Dedifferentiated amniotic fluid mesenchymal stem cell (primary cell): Measurements from ENCODE around the gene EIF2S1.
"Not testable (repeated sequence)": the region's sequence is repeated elsewhere in the genome, so short reads cannot be mapped to it uniquely, and the experiment has no call there.

Source experiments
- DNase-seq: peaks from one replicate; pipeline ENCODE4 v3.0.0-alpha.2; 2016; ENCODE audit errors: extremely low spot score

Gene EIF2S1

DNA sequence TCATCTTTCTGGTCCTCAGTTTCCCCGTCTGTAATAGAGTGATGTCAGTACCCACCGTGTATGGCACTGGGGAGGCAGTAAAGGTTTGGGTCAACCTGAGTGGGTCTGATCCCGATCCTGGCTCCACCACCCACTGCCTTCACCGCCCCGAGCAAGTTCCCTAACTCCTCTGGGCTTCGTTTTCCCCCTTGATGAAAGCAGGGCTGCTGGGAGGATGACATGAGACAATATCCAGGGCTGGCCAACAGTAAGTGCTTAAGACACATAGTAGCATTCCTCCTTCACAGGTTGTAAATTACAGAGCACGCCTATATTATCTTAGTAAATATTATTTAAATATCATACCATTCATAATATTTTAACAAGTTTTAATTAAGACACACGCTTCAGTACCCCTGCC is 51.2 kb downstream of the EIF2S1 start:
- DNase-seq, result no peak

GRCh38 chr14:67411820-67412421 is 51.8 kb downstream of the EIF2S1 start, which contains the start of gene PLEK2:
Gene PLEK2 (minus strand): TSS chr14:67412165. CDS start chr14:67412059, 106 bp downstream.
- no peak for DNase-seq

GRCh38 chr14:67413806-67414769 is 54.0 kb downstream of the EIF2S1 start:
- no peak for DNase-seq

GRCh38 chr14:67415610-67416009 is 55.5 kb downstream of the EIF2S1 start:
- DNase-seq, result not testable (repeated sequence)

DNA sequence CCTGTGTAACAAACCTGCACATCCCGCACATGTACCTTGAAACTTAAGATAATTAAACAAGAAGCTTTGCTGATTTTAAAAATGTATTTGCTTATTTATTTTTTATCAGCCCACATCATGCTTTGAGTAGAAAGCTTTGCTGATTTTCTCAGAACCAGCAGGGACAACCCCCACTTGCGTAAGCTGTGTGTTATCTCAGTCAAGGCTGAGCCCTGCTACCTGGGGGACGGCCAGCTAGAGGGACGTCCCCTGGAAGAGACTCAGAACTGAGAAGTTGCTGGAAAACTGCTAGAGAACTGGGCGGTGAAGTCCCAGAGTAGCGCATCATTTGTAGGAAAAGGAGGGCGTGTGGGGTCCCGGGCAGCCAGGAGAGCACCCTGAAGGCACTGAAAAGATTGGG is 56.0 kb downstream of the EIF2S1 start:
- no peak for DNase-seq

DNA sequence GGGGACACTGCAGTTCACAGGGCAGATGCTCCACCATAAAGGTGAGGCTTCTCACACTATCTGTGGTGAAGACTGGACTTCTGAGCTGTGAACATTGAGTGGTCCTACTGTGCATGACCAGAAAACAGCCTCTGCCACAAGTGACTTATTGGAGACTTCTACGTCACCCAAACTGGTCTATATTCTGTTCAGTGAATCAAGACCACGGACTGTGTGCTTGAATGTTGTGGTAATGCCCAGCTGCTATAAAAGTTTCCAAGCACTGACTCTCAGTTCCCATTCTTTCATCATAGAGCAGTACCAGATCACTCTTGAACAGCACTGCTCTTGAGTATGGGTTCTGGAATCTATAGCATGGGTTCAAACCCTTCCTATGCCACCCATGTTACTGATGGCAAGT is 56.7 kb downstream of the EIF2S1 start:
- DNase-seq, result no peak

GRCh38 chr14:67417633-67418032 is 57.5 kb downstream of the EIF2S1 start:
- no peak for DNase-seq

DNA sequence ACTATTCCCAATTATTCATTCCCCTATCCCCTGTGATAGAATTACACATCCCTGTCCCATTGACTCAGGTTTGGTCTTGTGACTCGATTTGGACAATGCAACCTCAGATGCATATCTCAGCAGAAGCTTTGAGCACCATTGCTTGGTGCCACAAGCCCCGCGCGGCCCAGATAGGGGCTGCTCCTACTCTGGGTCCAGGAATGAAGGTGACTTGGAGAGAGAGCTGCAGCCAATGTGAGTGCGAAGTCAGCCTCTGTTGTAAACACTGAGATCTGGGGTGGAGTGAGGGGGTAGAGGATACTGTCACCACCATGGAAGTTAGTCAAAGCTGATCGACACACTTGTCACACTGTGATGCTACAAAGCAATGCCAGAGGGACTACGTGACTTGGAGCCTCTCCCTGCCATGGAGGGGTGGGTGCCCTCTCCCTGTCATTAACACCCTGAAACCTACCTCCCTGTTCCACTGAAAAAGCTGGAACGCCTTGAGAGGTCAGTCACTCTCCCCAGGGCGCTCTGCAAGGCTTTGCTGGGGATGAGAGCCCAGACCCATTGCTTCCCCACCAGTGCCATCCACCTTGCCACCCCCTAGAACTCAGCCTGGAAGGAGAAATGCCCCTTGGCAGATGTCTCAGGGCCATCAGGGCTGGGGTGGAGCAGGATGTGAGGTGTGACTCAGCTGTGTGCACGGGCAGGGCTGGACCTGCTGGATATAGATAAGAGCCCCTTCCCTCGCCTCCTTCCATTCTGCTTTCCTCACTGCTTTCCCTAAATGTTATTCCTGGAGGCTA is 58.5 kb downstream of the EIF2S1 start:
- no peak for DNase-seq

- no peak for DNase-seq
Observed at GRCh38 chr14:67420102-67420739, 60.1 kb downstream of the EIF2S1 start.

DNA sequence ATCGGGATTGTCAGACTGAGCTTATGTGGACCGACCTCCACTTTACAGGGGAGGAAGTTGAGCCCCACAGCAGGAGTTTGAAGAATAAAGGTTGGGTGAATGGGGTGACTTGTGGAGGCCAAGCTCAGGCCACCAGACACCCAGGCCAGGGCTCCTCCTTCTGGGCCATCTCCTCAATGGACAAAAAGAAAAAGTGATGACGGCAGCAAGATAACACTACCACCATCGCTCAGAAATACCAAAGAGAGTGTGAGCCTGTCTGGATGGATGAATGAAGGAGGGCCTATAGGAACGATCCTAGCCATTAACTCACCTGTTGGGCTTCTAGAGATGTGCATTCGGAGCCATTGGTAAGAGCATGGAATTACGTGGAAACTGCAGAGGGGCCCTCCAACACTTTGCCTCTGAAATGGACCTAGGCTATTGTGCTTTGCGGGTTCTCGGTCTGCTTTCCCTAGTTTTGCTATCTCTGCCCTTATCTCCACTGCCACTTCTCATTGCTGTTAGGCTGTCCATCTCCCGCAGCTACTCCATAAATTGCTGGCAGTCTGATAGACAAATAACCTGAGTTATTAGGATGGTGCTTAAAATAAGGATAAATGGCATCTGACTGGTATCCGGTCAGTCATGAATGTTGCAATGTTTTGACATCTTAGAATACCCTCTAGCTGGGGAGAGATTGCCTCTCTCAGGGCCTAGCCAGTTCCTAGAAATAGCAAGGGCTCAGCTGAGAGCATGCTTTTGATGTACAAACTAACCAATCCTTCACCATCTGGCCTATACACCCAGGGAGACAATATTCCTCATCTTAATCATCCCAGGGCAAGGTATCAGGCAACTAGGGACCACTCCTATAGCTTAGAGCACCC is 61.5 kb downstream of the EIF2S1 start:
- DNase-seq, result no peak

- no peak for DNase-seq
Observed at GRCh38 chr14:67423424-67423823, 63.3 kb downstream of the EIF2S1 start.

- DNase-seq, result no peak
Observed at GRCh38 chr14:67424539-67424938, 64.4 kb downstream of the EIF2S1 start.

GRCh38 chr14:67425608-67426007 is 65.5 kb downstream of the EIF2S1 start:
- DNase-seq, result no peak

- DNase-seq, result no peak
Observed at GRCh38 chr14:67426161-67426560, 66.0 kb downstream of the EIF2S1 start.

GRCh38 chr14:67426983-67427606 is 67.0 kb downstream of the EIF2S1 start:
- DNase-seq, result peak; percentile 81

DNA sequence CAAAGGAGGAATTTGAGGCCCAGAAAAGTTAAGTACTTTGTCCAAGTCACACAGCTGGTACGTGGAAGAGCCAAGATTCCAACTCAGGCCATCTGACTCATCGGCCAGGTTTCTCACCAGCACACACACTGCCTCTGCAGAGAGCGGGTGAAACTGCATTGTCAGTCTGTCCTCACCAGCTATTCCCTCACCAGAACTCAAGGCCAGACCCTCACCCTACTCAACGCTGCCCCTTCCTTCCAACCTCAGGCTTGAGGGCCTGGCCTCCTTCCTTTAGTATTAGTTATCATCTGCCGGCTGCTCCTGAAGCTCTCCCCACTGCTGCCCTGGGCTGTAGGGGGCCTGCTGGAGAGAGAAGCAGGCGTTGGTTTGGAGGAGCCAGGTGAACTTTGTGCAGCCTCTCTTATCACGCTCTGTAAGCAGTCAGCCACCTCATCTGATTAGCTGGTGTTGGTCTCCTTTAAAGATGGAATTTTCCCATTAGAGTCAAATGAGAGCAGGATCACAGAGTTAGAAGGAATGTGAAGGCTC is 68.4 kb downstream of the EIF2S1 start:
- no peak for DNase-seq

GRCh38 chr14:67429510-67430205 is 69.5 kb downstream of the EIF2S1 start:
- no peak for DNase-seq

DNA sequence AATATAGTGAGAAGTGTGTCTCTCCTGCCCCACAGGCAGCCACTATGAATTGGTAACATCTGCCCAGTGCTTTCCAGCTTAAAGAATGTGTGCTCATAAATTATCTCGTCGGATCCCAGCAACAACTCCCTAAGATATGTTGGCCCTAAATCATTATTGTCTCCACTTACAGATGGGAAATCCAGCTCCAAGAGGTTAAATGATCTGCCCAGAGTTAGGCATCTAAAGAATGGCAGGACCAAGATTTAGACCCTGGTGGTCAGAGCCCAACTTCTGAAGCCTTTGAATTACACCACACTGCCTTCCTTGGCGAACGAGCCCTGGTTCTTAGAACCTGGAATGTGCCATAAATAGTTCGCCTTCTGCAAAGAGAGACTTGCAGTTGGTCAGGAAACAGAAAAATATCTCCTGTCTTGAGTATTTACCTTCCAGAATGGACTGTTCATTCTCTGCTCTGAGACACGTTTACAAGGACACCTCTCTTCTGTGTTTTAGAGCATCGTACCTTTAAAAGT is 72.0 kb downstream of the EIF2S1 start:
- DNase-seq, result no peak

GRCh38 chr14:67435603-67436002 is 75.5 kb downstream of the EIF2S1 start:
- DNase-seq, result no peak
